H1 (cell line): ENCODE results near the gene RRP9.

Source experiments
- CTCF ChIP-seq, 3 experiments: IDR thresholded peaks; 1 replicate in 2 of 3; 2 replicates in 1 of 3; pipeline versions ENCODE4 v1.5.1 to v1.6.1; 2011; ENCODE audit warnings: low read length in 3 of 3, mild to moderate bottlenecking in 3 of 3, inconsistent platforms in 2 of 3, low read depth in 1 of 3, moderate library complexity in 1 of 3; ENCODE audit not compliant: insufficient read depth in 1 of 3; ENCODE audit errors: control extremely low read depth in 1 of 3
- EGR1 ChIP-seq: IDR thresholded peaks from 2 replicates; pipeline ENCODE4 v1.6.1; 2011; ENCODE audit warnings: low read depth, low read length, borderline replicate concordance
- EP300 ChIP-seq, 2 experiments: IDR thresholded peaks; 1 replicate in 1 of 2; 2 replicates in 1 of 2; pipeline ENCODE4 v1.6.1; 2011 to 2012; ENCODE audit warnings: low read depth in 2 of 2, low read length in 2 of 2, mild to moderate bottlenecking in 2 of 2, borderline replicate concordance in 1 of 2, inconsistent platforms in 1 of 2, moderate library complexity in 1 of 2
- EZH2 ChIP-seq: fragments of 200-600 bp; sonication (generic); IDR thresholded peaks from 2 replicates; pipeline ENCODE4 v1.7.1; 2012; ENCODE audit warnings: low read depth, mild to moderate bottlenecking, moderate library complexity, low read length, inconsistent platforms; ENCODE audit not compliant: severe bottlenecking
- KDM5A ChIP-seq: fragments of 200-600 bp; IDR thresholded peaks from 2 replicates; pipeline ENCODE4 v1.7.1; 2012; ENCODE audit warnings: mild to moderate bottlenecking, low read length, inconsistent platforms, mixed read lengths
- POLR2A ChIP-seq, 2 experiments: IDR thresholded peaks; 1 replicate in 1 of 2; 2 replicates in 1 of 2; pipeline ENCODE4 v1.6.1; 2011; ENCODE audit warnings: low read depth in 2 of 2, low read length in 2 of 2, mild to moderate bottlenecking in 2 of 2; ENCODE audit errors: control extremely low read depth in 1 of 2
- POLR2AphosphoS5 ChIP-seq: IDR thresholded peaks from 2 replicates; pipeline ENCODE4 v1.6.1; 2011; ENCODE audit warnings: low read depth, low read length
- RAD21 ChIP-seq, 2 experiments: IDR thresholded peaks in 1 of 2; conservative IDR thresholded peaks in 1 of 2; 2 replicates each; pipeline ENCODE4 v1.6.1; 2011; ENCODE audit warnings: low read depth in 2 of 2, low read length in 2 of 2, improper control_type of control experiment in 1 of 2, inconsistent platforms in 1 of 2, mild to moderate bottlenecking in 1 of 2, moderate library complexity in 1 of 2
- TAF1 ChIP-seq: IDR thresholded peaks from 2 replicates; pipeline ENCODE4 v1.6.1; 2011; ENCODE audit warnings: mild to moderate bottlenecking, low read depth, low read length
- USF2 ChIP-seq: IDR thresholded peaks from 2 replicates; pipeline ENCODE4 v1.6.1; 2011; ENCODE audit warnings: low read length, improper control_type of control experiment

GRCh38 chr3:51966922-51967383 lies 25.2 kb upstream of the RRP9 start:
- TF ChIP-seq KDM5A (no peak), POLR2A (IDR thresholded peaks at IDR 0.05; ENCODE audit: control extremely low read depth in 1 of 2, low read depth in 2 of 2, low read length in 2 of 2) (peak in 1 of 2 experiments; percentile 31; a peak in 1 of 3 replicates), CTCF (IDR thresholded peaks at IDR 0.05; ENCODE audit: control extremely low read depth in 1 of 3, insufficient read depth in 1 of 3, low read depth in 1 of 3, low read length in 3 of 3) (no peak), RAD21 (IDR thresholded peaks at IDR 0.05 in 1 of 2, conservative IDR thresholded peaks at IDR 0.05 in 1 of 2; ENCODE audit: low read depth in 2 of 2, low read length in 2 of 2) (no peak), EGR1 (no peak), TAF1 (no peak), EZH2 (no peak), USF2 (no peak), POLR2AphosphoS5 (0 out of 2 replicates have a peak, but pooled peaks have one; percentile 18), EP300 (IDR thresholded peaks at IDR 0.05; ENCODE audit: borderline replicate concordance in 1 of 2, low read depth in 2 of 2, low read length in 2 of 2) (no peak)
